ENCODE data around the gene NHEJ1. TPM values are rescaled to one million over a fixed set of nuclear protein-coding genes. Genes with fewer than 3 reads are reported as not detected.

Gene NHEJ1
- total RNA-seq, 4 donors from 2014 or later: 50.5 to 90.2 (median 65.3) TPM

DNA sequence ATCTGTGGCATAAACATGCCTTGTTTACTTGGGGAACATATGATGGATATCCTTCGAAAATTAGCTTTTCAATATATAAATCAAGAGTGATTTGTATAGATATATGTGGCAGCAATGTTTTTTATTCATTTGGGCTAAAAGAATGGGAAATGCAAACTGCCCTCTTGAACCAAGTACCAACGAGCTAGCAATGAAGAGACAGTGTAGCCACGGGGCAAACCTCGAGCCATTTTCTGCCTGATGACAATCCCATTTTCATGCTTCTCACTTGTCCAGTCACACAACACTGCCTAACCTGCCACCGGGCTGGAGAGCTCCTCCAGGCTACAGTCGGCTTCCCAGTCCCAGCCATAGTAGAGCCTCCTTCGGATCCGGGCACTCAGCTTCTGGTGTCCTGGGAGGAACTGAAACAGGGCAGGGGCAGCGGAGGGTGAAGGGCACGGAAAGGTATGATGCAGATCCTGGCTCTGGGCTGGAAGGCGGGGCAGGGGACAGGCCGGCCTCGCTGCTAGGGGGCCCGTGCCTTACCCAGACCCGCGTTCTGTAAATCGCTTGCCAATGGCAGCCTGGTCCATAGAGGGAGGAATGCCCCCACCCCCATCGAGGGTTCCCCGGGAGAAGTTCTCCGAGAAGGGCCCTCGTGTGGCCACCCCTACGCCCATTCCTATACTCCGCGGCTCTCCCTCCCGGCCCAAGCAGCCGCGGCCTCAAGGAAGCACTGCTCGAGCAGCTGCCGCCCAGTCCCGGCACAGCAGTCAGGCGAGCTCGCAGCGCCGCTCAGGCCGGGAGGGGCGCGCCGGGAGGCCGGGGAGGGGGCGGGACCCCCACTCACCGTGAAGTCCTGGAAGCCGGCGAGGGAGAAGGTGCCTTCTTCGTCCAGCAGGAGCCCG, 15.6 kb upstream of the NHEJ1 start:
- no peaks in the 10 kb centered on the region for H3K9me3 ChIP-seq
- H3K27ac ChIP-seq: peak overlapping the region; percentile 93 to 100 (median 96)
- peaks cover 0 to 29% (median 14%) of the 10 kb centered on the region in 4 donors for H3K36me3 ChIP-seq
- intact Hi-C loops (cut with DNase I; ENCODE audit: low total_unique reads): loop anchor here (2.0 kb wide), 1 partner anchor 105 kb away; no protein-coding TSS in a partner anchor
- TF ChIP-seq POLR2A (IDR thresholded peaks at IDR 0.05): no peak
- TF ChIP-seq, protein P1, sequence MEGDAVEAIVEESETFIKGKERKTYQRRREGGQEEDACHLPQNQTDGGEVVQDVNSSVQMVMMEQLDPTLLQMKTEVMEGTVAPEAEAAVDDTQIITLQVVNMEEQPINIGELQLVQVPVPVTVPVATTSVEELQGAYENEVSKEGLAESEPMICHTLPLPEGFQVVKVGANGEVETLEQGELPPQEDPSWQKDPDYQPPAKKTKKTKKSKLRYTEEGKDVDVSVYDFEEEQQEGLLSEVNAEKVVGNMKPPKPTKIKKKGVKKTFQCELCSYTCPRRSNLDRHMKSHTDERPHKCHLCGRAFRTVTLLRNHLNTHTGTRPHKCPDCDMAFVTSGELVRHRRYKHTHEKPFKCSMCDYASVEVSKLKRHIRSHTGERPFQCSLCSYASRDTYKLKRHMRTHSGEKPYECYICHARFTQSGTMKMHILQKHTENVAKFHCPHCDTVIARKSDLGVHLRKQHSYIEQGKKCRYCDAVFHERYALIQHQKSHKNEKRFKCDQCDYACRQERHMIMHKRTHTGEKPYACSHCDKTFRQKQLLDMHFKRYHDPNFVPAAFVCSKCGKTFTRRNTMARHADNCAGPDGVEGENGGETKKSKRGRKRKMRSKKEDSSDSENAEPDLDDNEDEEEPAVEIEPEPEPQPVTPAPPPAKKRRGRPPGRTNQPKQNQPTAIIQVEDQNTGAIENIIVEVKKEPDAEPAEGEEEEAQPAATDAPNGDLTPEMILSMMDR (IDR thresholded peaks at IDR 0.05): peak in 4 of 5 experiments; percentile 7 to 44 (median 14)
- WGBS, 2 donors (ENCODE audit: low coverage in 1 of 2): 2 to 3% methylated on average over 4 to 27 of the region's 45 CpGs
- no peaks in the 10 kb centered on the region for H3K27me3 ChIP-seq
- DNase-seq: peak; percentile 74
- in situ Hi-C loops (cut with MboI; ENCODE audit: low pct_ligation_motif_present in 1 of 4, low pct_unique_long_range_greater_than_20kb in 1 of 4, low sequenced_read_pairs in 3 of 4): loop anchor here in 2 of 4 donors (10.0 kb wide), 1 partner anchor 119 kb away; no protein-coding TSS in a partner anchor
- peaks cover 14 to 46% (median 27%) of the 10 kb centered on the region in 4 donors for H3K4me1 ChIP-seq
- H3K4me3 ChIP-seq: peak overlapping the region; percentile 57 to 100 (median 92)

DNA sequence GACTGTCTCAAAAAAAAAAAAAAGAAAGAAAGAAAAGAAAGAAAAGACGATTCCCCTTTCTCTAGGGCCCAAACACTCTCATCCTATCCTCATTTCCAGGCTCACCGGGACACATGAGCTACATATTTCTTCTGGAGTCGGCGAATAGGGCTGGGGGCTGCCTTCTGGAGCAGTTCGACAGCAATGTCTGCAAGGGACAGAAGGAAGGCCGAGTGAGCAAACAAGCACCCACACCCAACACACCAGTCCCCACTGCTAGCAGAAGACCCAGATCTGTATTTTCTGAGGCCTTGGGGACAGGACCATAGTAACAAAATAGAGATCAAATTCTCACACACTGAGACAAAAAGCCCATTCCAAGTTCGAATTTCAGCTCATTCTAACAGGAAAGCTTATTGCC, 14.9 kb upstream of the NHEJ1 start:
- intact Hi-C loops (cut with DNase I; ENCODE audit: low total_unique reads): no loop called here
- peaks cover 14 to 47% (median 27%) of the 10 kb centered on the region in 4 donors for H3K4me1 ChIP-seq
- 68 to 73% methylated on average over 4 to 7 of the region's 7 CpGs for WGBS, 2 donors (ENCODE audit: low coverage in 1 of 2)
- H3K36me3 ChIP-seq: peaks cover 0 to 25% (median 11%) of the 10 kb centered on the region in 4 donors
- no peaks in the 10 kb centered on the region for H3K27me3 ChIP-seq
- peak overlapping the region in 2 of 4 donors; percentile 57 to 87 for H3K4me3 ChIP-seq
- no peak for DNase-seq
- TF ChIP-seq EP300 (IDR thresholded peaks at IDR 0.05; ENCODE audit: low read depth): no peak
- no peak for TF ChIP-seq POLR2A (IDR thresholded peaks at IDR 0.05)
- TF ChIP-seq POLR2AphosphoS5 (IDR thresholded peaks at IDR 0.05): no peak
- TF ChIP-seq, protein P1 (IDR thresholded peaks at IDR 0.05): no peak
- in situ Hi-C loops (cut with MboI; ENCODE audit: low pct_ligation_motif_present in 1 of 4, low pct_unique_long_range_greater_than_20kb in 1 of 4, low sequenced_read_pairs in 3 of 4): loop anchor here in 2 of 4 donors (10.0 kb wide), 1 partner anchor 119 kb away; no protein-coding TSS in a partner anchor
- no peaks in the 10 kb centered on the region for H3K9me3 ChIP-seq
- peak overlapping the region; percentile 93 to 100 (median 96) for H3K27ac ChIP-seq

DNA sequence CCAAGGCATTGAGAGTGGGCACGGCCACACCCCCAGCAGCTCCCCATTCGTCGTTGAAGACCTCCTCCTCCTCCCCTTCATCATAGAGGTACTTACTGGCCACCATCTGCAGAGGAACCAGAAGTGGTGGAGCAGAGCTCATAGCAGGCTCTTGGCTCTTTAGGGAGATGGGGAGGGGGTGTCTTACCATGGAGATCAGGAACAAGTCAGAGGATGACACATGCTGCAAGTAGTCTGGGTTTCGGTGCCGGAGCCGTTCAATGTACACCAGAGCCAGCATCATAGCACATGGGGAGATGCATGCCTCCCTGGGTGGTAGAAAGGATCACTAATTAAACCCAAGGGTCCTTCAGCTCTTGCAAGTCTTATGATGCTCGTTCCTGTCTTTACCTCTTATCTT, 14.2 kb upstream of the NHEJ1 start:
- H3K27me3 ChIP-seq: no peaks in the 10 kb centered on the region
- in situ Hi-C loops (cut with MboI; ENCODE audit: low pct_ligation_motif_present in 1 of 4, low pct_unique_long_range_greater_than_20kb in 1 of 4, low sequenced_read_pairs in 3 of 4): loop anchor here in 3 of 4 donors (5.0 to 25.0 kb wide), 3 partner anchors 32 to 120 kb away; partner anchors contain the start of genes DNAJB2 (in 1 of the 3) and ZFAND2B (in 1 of the 3)
- 83% methylated on average over 7 of the region's 7 CpGs; no CpG with 5 or more reads in 1 of the 2 donors for WGBS, 2 donors (ENCODE audit: low coverage in 1 of 2)
- DNase-seq: no peak
- H3K4me3 ChIP-seq: no peak overlapping the region
- peaks cover 0 to 25% (median 8%) of the 10 kb centered on the region in 4 donors for H3K36me3 ChIP-seq
- no peak overlapping the region for H3K27ac ChIP-seq
- H3K9me3 ChIP-seq: no peaks in the 10 kb centered on the region
- TF ChIP-seq POLR2AphosphoS5 (IDR thresholded peaks at IDR 0.05) (no peak), EP300 (IDR thresholded peaks at IDR 0.05; ENCODE audit: low read depth) (no peak), POLR2A (IDR thresholded peaks at IDR 0.05) (no peak)
- TF ChIP-seq, protein P1 (IDR thresholded peaks at IDR 0.05): no peak
- intact Hi-C loops (cut with DNase I; ENCODE audit: low total_unique reads): no loop called here
- peaks cover 14 to 49% (median 25%) of the 10 kb centered on the region in 4 donors for H3K4me1 ChIP-seq

DNA sequence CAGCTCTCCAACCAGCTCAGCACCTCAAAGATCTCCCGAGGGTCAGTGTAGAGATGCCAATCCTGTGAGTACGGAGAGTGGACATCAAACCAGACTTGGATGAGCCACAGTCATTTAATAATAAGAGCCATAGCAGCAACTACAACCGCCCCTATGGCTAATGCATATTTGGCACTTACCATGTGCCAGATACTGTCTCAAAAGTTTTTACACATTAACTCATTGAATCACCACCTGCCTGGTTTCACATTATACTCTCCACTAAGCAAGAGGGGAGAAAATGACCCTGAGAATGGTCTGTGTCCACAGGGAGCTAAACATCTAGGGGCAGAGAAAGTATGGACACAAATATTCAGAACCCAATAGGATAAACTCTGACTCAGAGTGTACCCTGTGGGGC, 13.5 kb upstream of the NHEJ1 start:
- peaks cover 10 to 42% (median 20%) of the 10 kb centered on the region in 4 donors for H3K4me1 ChIP-seq
- H3K27ac ChIP-seq: no peak overlapping the region
- H3K9me3 ChIP-seq: no peaks in the 10 kb centered on the region
- H3K27me3 ChIP-seq: no peaks in the 10 kb centered on the region
- peaks cover 0 to 25% (median 7%) of the 10 kb centered on the region in 4 donors for H3K36me3 ChIP-seq
- in situ Hi-C loops (cut with MboI; ENCODE audit: low pct_ligation_motif_present in 1 of 4, low pct_unique_long_range_greater_than_20kb in 1 of 4, low sequenced_read_pairs in 3 of 4): loop anchor here in 3 of 4 donors (5.0 to 25.0 kb wide), 3 partner anchors 33 to 121 kb away; partner anchors contain the start of genes DNAJB2 (in 1 of the 3) and ZFAND2B (in 1 of the 3)
- DNase-seq: no peak
- 85% methylated on average over 3 of the region's 3 CpGs; no CpG with 5 or more reads in 1 of the 2 donors for WGBS, 2 donors (ENCODE audit: low coverage in 1 of 2)
- TF ChIP-seq EP300 (IDR thresholded peaks at IDR 0.05; ENCODE audit: low read depth) (no peak), POLR2A (IDR thresholded peaks at IDR 0.05) (no peak), POLR2AphosphoS5 (IDR thresholded peaks at IDR 0.05) (no peak)
- TF ChIP-seq, protein P1 (IDR thresholded peaks at IDR 0.05): no peak
- H3K4me3 ChIP-seq: no peak overlapping the region
- intact Hi-C loops (cut with DNase I; ENCODE audit: low total_unique reads): no loop called here

Measured in transverse colon (tissue), 4 donors.